DMS79 (cell line): ENCODE data around the gene ZNF28.
"Not testable (repeated sequence)": the region's sequence is repeated elsewhere in the genome, so short reads cannot be mapped to it uniquely, and the experiment has no call there.

Experiments
- DNase-seq: peaks from one replicate; lab custom pipeline; 2025; lab: John Stamatoyannopoulos, UW

Gene ZNF28

DNA sequence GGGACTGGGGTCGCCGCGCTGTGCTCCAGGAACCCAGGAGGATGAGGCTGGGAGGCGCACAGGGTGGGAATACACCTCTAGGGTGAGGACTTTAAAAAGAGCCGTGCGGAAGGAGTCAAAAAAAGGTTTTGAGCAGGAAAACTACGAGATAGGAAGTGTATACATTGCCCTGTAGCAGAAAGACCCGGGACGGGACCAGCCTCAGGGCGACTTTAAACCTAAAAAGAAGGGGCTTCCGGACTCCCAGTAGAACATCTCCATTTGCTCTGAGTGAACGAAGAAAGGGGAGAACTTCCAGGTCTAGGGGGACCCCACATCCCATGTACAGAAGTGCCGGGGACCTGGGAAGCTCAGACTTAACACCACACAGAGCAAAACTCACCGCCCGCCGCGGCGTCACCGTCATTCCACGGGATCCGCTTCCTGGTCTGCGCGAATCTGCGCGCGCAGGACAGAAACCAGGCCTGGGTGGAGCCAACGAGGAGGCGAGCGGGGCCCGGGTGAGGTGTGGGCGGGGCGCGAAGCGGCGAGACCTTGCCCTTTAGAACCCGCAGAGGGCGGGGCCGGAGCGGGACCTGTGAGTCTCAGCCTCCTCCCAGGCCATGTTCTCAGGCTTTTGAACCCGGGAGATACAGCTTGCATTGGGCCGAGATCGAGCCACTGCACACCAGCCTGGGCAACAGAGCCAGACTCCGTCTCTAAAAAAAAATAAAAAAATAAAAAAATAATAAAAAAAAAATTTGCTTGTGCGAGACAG lies at the start of gene ZNF28:
Gene ZNF28 (minus strand): TSS at position 430 of the 757 bp plus-strand sequence. CDS start 3,675 bp downstream, outside the sequence.
- peak; percentile 67 for DNase-seq

DNA sequence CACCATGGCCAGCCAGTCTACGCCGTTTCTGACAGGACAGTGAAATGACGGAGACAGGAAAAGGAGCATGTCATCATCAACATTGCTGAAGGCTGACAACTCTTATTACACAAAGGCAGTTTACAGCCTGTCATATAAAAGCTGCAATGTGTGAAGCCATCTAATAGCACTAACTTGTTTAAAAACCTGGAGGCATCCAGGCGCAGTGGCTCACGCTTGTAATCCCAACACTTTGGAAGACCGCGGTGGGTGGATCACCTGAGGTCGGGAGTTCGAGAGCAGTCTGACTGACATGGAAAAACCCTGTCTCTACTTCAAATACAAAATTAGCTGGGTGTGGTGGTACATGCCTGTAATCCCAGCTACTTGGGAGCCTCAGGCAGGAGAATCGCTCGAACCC lies 46.6 kb upstream of the ZNF28 start:
- DNase-seq = not testable (repeated sequence)

DNA sequence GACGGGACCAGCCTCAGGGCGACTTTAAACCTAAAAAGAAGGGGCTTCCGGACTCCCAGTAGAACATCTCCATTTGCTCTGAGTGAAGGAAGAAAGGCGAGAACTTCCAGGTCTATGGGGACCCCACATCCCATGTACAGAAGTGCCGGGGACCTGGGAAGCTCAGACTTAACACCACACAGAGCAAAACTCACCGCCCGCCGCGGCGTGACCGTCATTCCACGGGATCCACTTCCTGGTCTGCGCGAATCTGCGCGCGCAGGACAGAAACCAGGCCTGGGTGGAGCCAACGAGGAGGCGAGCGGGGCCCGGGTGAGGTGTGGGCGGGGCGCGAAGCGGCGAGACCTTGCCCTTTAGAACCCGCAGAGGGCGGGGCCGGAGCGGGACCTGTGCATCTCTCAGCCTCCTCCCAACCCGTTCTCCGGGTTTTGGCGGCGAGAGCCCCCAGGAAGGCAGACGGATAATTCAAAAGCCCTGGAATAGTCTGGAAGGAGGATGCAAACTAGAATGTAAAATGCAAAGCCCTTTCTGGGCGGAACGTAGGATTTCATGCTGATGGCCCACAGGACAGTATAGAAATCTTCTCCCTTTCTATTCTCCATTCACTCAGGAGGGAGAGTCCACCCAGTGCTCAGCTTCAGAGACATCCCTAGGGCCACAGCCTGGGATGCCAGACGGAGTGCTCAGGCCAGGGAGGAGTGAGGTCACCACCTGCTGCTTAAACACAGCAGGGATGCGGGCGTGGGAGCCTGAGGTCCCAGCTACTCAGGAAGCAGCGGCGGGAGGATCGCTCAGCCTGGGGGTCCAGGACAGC lies 36.2 kb upstream of the ZNF28 start, which contains the start of gene ZNF468:
Gene ZNF468 (minus strand): TSS at position 242 of the 814 bp plus-strand sequence. CDS start 3,347 bp downstream, outside the sequence.
- DNase-seq = peak; percentile 63

- not testable (repeated sequence) for DNase-seq
Observed at GRCh38 chr19:52856540-52857377, 35.3 kb upstream of the ZNF28 start.

- not testable (repeated sequence) for DNase-seq
Observed at GRCh38 chr19:52847352-52847751, 25.9 kb upstream of the ZNF28 start.

DNA sequence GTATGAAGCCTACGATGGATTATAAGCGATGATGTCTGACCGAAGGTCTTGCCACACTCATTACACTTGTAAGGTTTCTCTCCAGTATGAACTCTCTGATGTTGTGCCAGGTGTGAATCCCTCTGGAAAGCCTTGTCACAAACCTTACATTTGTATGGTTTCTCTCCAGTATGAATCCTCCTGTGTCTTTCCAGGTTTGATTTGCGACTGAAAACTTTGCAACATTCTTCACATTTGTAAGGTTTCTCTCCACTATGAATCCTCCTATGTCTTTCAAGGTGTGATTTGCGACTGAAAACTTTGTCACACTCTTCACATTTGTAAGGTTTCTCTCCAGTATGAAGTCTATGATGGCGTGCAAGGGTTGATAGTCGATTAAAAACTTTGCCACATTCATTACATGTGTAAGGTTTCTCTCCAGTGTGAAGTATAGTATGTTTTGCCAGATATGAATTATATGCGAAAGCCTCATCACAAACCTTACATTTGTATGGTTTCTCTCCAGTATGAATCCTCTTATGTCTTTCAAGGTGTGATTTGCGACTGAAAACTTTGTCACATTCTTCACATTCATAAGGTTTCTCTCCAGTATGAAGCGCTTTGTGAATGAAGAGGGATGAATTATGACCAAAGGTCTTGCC lies 19.5 kb upstream of the ZNF28 start:
- DNase-seq = not testable (repeated sequence)

GRCh38 chr19:52834289-52834688 lies 12.9 kb upstream of the ZNF28 start:
- DNase-seq = not testable (repeated sequence)

GRCh38 chr19:52833541-52833940 lies 12.1 kb upstream of the ZNF28 start:
- DNase-seq = not testable (repeated sequence)

GRCh38 chr19:52829866-52830265 lies 8.4 kb upstream of the ZNF28 start:
- not testable (repeated sequence) for DNase-seq

- DNase-seq = no peak
Observed at GRCh38 chr19:52825765-52826164, 4.3 kb upstream of the ZNF28 start.

DNA sequence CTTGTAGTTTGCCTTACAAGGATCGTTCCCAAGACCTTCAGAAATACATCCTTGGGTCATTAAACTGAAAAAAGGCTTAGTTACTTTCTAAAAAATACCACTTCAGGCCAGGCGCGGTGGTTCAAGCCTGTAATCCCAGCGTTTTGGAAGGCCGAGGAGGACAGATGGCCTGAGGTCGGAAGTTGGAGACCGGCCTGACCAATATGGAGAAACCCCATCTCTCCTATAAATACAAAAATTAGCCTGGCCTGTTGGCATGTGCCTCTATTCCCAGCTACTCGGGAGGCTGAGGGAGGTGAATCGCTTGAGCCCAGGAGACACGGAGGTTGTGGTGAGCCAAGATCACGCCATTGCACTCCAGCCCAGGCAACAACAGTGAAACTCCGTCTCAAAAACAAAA lies 2.2 kb upstream of the ZNF28 start:
- no peak for DNase-seq

DNA sequence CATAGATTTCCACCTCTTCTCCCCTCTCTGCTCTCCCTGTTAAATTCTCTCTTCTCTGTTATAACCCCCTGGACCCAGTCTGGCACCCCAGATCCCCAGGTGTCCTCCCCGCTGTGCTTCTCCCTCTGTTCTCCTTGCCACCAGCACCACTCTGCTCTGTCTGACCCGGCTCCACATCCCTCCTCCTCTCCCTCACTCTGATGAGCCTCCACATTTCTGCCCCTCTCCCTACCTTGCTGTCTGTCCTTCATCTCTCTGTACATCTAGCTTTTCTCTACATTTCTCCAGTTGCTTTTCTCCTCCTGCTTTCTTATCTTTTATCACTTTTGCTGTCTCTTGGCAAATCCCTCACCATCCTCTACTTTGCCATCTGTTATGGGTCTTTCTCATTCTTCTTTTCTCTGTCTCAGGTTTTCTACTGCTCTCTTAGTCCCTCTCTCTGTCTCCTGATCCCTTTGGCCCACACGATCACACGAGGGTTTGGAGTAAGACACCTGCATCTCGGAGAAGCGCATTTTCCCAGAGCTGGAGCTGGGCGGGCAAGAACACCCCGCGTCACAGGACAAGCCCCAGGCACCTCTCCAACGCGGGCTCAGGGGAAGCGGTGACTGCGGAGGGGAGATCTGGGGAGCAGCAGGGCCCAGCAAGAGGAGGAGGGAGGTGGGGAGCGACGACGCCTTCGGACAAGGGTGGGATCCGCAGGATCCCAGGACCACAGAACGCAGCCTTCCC lies 795 bp downstream of the ZNF28 start:
- not testable (repeated sequence) for DNase-seq

DNA sequence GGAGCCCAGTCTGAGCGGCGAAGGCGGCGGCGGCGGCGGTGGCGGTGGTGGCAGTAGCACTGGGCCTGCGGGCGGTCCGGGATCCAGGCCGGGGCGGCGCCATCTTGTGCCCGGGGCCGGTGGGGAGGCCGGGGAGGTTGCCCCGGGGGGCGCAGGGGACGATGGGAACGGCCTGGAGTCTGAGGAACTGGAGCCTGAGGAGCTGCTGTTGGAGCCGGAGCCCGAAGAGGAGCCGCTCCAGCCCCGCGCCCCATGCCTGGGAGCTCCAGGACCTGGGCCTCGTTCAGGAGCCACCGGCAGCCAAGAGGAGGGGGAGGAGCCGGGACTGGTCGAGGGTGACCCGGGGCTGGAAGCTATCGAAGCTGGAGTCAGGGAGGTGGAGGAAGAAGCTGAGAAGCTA lies 11.6 kb downstream of the ZNF28 start:
- no peak for DNase-seq

DNA sequence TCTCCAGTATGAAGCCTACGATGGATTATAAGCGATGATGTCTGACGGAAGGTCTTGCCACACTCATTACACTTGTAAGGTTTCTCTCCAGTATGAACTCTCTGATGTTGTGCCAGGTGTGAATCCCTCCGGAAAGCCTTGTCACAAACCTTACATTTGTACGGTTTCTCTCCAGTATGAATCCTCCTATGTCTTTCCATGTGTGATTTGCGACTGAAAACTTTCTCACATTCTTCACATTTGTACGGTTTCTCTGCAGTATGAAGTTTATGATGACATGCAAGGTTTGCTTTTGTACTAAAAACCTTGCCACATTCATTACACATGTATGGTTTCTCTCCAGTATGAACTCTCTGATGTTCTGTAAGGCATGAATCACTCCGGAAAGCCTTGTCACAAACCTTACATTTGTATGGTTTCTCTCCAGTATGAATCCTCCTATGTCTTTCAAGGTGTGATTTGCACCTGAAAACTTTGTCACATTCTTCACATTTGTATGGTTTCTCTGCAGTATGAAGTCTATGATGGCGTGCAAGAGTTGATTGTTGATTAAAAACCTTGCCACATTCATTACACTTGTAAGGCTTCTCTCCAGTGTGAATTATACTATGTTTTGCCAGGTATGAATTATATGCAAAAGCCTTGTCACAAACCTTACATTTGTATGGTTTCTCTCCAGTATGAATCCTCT lies 21.3 kb downstream of the ZNF28 start:
- not testable (repeated sequence) for DNase-seq

DNA sequence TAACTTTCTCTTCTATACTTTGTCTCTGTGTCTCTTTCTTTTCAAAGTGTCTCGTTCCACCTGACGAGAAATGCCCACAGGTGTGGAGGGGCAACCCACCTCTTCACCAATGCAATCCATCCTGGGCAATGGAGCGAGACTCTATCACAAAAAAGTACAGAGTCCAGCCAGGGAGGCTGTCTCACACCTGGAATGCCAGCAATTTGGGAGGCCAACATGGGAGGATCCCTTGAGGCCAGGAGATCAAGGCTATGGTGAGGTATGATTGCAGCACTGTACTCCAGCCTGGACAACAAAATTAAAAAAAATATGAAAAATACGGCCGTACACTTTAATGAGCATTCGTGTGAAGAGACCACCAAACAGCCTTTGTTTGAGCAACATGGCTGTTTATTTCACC lies 32.0 kb downstream of the ZNF28 start:
- DNase-seq = no peak

- DNase-seq = peak; percentile 82
Observed at GRCh38 chr19:52786464-52787354, 34.7 kb downstream of the ZNF28 start, which contains the start of gene ZNF600. TSS of gene ZNF600 (minus strand) at chr19:52786791. CDS start at chr19:52778888, 7,903 bp downstream.

GRCh38 chr19:52786078-52786463 lies 35.4 kb downstream of the ZNF28 start:
- no peak for DNase-seq

DNA sequence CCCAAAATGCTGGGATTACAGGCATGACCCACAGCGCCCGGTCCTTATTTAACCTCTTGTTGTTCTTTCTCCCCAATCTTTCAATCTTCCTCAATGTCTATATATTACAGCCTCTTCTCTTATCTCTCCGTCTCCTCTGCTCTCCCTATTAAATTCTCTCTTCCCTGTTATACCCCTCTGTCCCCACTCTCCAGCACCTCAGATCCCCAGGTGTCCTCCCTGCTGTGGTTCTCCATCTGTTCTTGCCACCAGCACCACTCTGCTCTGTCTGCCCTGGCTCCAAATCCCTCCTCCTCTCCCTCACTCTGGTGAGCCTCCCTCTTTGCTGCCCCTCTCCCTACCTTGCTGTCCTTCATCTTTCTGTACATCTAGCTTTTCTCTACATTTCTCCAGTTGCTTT lies 35.9 kb downstream of the ZNF28 start:
- DNase-seq = no peak

GRCh38 chr19:52782864-52783263 lies 38.6 kb downstream of the ZNF28 start:
- not testable (repeated sequence) for DNase-seq
